GM21423 (cell line): Measurements from ENCODE around the gene TMOD4.
"Not testable (repeated sequence)": the region's sequence is repeated elsewhere in the genome, so short reads cannot be mapped to it uniquely, and the experiment has no call there.

Experiments used
- ATAC-seq: cut with Tn5 transposase; IDR thresholded peaks from one replicate; pipeline ENCODE4 v1.9.1; 2021; ENCODE audit warnings: mild to moderate bottlenecking, moderate library complexity; ENCODE audit not compliant: unreplicated experiment

The TMOD4 gene

GRCh38 chr1:151175863-151176262 lies at the start of gene TMOD4:
TSS of gene TMOD4 (minus strand) at chr1:151175981. CDS start at chr1:151174875, 1,106 bp downstream.
- ATAC-seq, result no peak

- ATAC-seq, result no peak
Observed at GRCh38 chr1:151222130-151222529, 46.3 kb upstream of the TMOD4 start.

GRCh38 chr1:151221616-151222015 lies 45.8 kb upstream of the TMOD4 start:
- no peak for ATAC-seq

GRCh38 chr1:151213560-151213959 lies 37.8 kb upstream of the TMOD4 start:
- no peak for ATAC-seq

GRCh38 chr1:151211972-151212705 lies 36.4 kb upstream of the TMOD4 start:
- ATAC-seq, result no peak

GRCh38 chr1:151210830-151211229 lies 35.0 kb upstream of the TMOD4 start:
- ATAC-seq, result no peak

- not testable (repeated sequence) for ATAC-seq
Observed at GRCh38 chr1:151205381-151205965, 29.7 kb upstream of the TMOD4 start.

GRCh38 chr1:151199873-151200581 lies 24.2 kb upstream of the TMOD4 start:
- ATAC-seq, result no peak

GRCh38 chr1:151198254-151199127 lies 22.7 kb upstream of the TMOD4 start, which contains the start of gene PIP5K1A:
TSS of gene PIP5K1A (plus strand) at chr1:151198552. CDS start at chr1:151198997, 445 bp downstream.
- peak; percentile 88 for ATAC-seq

- no peak for ATAC-seq
Observed at GRCh38 chr1:151197863-151198253, 22.1 kb upstream of the TMOD4 start.

- ATAC-seq, result no peak
Observed at GRCh38 chr1:151196292-151196800, 20.6 kb upstream of the TMOD4 start.

GRCh38 chr1:151194894-151195594 lies 19.3 kb upstream of the TMOD4 start:
- not testable (repeated sequence) for ATAC-seq

- no peak for ATAC-seq
Observed at GRCh38 chr1:151193856-151194255, 18.1 kb upstream of the TMOD4 start.

- no peak for ATAC-seq
Observed at GRCh38 chr1:151193304-151193703, 17.5 kb upstream of the TMOD4 start.

- ATAC-seq, result no peak
Observed at GRCh38 chr1:151192047-151192446, 16.3 kb upstream of the TMOD4 start.

- ATAC-seq, result peak; percentile 81
Observed at GRCh38 chr1:151189637-151190445, 14.1 kb upstream of the TMOD4 start, which contains the start of gene VPS72. TSS of gene VPS72 (minus strand) at chr1:151190197. CDS start at chr1:151190121, 76 bp downstream.

- ATAC-seq, result not testable (repeated sequence)
Observed at GRCh38 chr1:151188667-151189066, 12.9 kb upstream of the TMOD4 start.

GRCh38 chr1:151187205-151187604 lies 11.4 kb upstream of the TMOD4 start:
- no peak for ATAC-seq

GRCh38 chr1:151184211-151184610 lies 8.4 kb upstream of the TMOD4 start:
- ATAC-seq, result no peak
